Subcutaneous adipose tissue (tissue), 4 donors: ENCODE measurements around the gene GCK. TPM values are rescaled to one million over a fixed set of nuclear protein-coding genes. Genes with fewer than 3 reads are reported as not detected.

Source experiments
- total RNA-seq, 4 donors: library from RNA; depleted of rRNA; stranded (reverse); fragments of >200 nt; gene quantifications; one replicate each; pipeline ENCODE4 v1.1.0, GENCODE V29; 2016
- TF ChIP-seq, protein P1 (sequence below): fragments of 450-650 bp; IDR thresholded peaks from one replicate; pipeline ENCODE4 v1.5.1; 2016; ENCODE audit warnings: low read depth, mild to moderate bottlenecking, control low read depth, antibody characterized with exemption, moderate library complexity

GCK gene
- total RNA-seq, 4 donors from 2014 or later, result 0.22 to 8.1 (median 0.85) TPM; not detected in 1

GRCh38 chr7:44200699-44201461 lies 11.6 kb upstream of the GCK start, which contains the start of gene YKT6:
Gene YKT6 (plus strand): TSS chr7:44200978. CDS start chr7:44201136, 158 bp downstream.
- TF ChIP-seq, protein P1, sequence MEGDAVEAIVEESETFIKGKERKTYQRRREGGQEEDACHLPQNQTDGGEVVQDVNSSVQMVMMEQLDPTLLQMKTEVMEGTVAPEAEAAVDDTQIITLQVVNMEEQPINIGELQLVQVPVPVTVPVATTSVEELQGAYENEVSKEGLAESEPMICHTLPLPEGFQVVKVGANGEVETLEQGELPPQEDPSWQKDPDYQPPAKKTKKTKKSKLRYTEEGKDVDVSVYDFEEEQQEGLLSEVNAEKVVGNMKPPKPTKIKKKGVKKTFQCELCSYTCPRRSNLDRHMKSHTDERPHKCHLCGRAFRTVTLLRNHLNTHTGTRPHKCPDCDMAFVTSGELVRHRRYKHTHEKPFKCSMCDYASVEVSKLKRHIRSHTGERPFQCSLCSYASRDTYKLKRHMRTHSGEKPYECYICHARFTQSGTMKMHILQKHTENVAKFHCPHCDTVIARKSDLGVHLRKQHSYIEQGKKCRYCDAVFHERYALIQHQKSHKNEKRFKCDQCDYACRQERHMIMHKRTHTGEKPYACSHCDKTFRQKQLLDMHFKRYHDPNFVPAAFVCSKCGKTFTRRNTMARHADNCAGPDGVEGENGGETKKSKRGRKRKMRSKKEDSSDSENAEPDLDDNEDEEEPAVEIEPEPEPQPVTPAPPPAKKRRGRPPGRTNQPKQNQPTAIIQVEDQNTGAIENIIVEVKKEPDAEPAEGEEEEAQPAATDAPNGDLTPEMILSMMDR, result no peak

DNA sequence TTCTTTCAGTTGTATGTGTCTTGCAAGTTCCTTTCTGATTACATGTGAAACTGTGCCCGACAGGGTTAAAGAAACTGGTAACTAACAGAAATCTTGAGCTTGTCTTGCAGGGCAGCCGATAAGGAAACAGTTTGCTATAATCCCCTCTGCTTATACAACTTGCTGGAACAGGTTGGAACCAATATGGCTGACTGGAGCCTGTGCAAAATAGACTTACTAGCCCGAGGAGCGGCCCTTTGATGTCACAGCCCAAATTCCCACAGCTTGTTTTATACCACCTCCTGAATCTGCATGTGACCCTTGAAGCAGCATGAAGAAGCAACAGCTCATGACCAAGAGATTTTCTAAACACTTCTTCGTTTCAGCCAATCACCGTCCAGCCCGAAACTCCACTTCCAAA lies 8.2 kb upstream of the GCK start:
- TF ChIP-seq, protein P1, result no peak

GRCh38 chr7:44196450-44196872 lies 7.2 kb upstream of the GCK start:
- TF ChIP-seq, protein P1, result no peak

GRCh38 chr7:44195889-44196288 lies 6.7 kb upstream of the GCK start:
- TF ChIP-seq, protein P1, result no peak

DNA sequence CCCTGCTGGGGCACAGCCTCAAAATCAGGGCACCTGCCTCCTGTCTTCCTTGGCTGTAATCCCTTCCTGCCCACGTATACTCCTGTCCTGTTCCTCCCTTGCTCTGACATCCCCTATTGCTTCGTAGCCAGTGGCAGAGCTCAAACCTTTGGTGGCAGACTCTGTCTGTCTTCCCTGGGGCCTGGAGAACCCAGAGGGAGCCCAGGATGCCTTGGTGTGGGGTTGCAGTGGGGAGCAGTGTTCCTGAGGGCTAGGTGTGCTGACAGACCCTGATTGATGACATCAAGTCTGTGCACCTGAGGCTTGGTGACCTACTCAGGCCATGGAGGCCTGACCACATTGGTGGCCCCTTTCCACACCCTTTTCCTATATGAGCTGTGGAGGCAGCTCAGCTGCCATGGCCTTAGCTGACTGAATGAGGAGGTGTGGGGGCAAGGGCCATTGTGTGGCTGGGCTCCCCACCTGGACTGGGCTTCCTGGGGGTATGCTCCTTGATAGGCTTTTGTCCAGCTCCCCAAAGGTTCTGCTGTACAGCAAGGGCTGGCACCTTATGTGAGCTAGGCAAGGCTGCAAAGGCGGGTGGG lies 5.4 kb upstream of the GCK start:
- TF ChIP-seq, protein P1, result no peak

DNA sequence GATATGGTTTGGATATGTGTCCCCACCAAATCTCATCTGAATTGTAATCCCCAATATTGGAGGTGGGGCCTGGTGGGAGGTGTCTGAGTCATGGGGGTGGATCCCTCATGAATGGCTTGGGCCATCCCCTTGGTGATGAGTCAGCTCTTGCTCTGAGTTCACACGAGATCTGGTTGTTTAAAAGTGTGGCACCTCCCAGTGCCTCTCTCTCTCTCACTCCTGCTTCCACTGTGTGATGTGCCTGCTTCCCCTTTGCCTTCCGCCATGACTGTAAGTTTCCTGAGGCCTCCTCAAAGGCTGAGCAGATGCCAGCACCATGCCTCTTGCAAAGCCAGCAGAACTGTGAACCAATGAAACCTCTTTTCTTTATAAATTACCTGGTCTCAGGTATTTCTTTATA lies 4.8 kb upstream of the GCK start:
- TF ChIP-seq, protein P1, result no peak

DNA sequence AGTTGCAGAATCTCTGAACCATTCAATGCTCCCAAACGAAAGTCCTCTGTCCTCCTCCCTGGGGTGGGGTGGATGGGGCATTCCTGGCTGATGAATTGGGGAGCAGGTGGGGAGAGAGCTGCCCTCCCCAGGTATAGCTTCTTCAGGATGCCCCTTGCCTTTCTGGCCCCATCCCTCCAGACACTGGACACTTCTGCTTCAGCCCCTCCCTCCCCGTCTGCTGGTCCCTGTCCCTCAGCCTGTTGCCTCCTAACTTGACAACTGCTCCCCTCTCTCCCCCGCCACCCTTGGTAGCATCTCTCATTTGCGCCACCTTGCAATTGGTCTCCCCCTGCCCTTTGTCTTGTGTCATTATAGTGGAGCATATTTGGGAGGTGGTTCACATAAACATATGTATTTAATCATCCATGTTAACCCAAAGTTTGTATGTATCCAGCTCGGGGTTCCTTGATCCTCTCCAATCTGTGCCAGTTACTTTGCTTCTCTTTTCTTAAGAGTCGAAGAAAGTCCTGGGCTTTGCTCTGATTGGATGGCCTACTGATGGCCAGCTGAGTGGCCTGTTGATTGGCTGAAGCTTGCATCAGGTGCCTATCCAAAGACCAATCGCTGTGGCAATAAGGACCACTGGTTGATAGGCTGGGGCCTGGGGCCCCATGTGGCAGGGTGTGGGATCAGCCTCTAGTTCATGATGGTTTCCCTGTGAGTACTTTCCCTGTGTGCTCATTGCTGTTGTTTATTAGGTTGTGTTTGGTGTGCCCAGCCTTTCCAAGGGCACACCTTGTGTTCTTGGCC lies 4.0 kb upstream of the GCK start:
- TF ChIP-seq, protein P1, result no peak
